Vagina (tissue), 2 donors: ENCODE measurements around the gene GLIPR2. TPM values are rescaled to one million over a fixed set of nuclear protein-coding genes. Genes with fewer than 3 reads are reported as not detected.

Experiments
- DNase-seq, 2 donors: peaks; one replicate each; pipeline ENCODE4 v3.0.0-alpha.2; 2017; ENCODE audit errors: extremely low spot score in 2 of 2
- H3K27ac ChIP-seq: fragments of 200-600 bp; sonication (generic); one replicate; pipeline ENCODE4 v1.5.1; 2019
- H3K27me3 ChIP-seq: fragments of 200-600 bp; sonication (generic); one replicate; pipeline ENCODE4 v1.5.1; 2019
- H3K36me3 ChIP-seq, 2 donors: fragments of 200-600 bp; sonication (generic); one replicate each; pipeline ENCODE4 v1.5.1; 2017 to 2019
- H3K4me1 ChIP-seq: fragments of 200-600 bp; sonication (generic); one replicate; pipeline ENCODE4 v1.5.1; 2019
- H3K4me3 ChIP-seq, 2 donors: fragments of 200-600 bp; sonication (generic); 1 replicate in 1 of 2; 2 replicates in 1 of 2; pipeline ENCODE4 v1.5.1; 2016 to 2019
- H3K9me3 ChIP-seq: fragments of 200-600 bp; sonication (generic); one replicate; pipeline ENCODE4 v1.5.1; 2019
- POLR2A ChIP-seq, 2 donors: fragments of 450-650 bp; IDR thresholded peaks; one replicate each; pipeline ENCODE4 v1.6.1; 2017; ENCODE audit warnings: antibody characterized with exemption in 2 of 2, mild to moderate bottlenecking in 2 of 2, moderate library complexity in 2 of 2
- POLR2AphosphoS5 ChIP-seq, 2 donors: sonication (generic); formaldehyde crosslinking; IDR thresholded peaks; one replicate each; pipeline ENCODE4 v1.9.0; 2017; ENCODE audit warnings: antibody characterized with exemption in 2 of 2, mild to moderate bottlenecking in 2 of 2, low read depth in 1 of 2; ENCODE audit not compliant: insufficient read depth in 1 of 2
- intact Hi-C: fragments of 100-400 bp; cut with DNase I; formaldehyde crosslinking; loops from one replicate; pipeline ENCODE4 v1.15.1; 2023
- total RNA-seq: library from RNA; depleted of rRNA; stranded (reverse); fragments of >200 nt; gene quantifications from one replicate; pipeline ENCODE4 v1.2.3, GENCODE V29; 2016
- TF ChIP-seq, protein P1 (sequence below), 3 experiments: fragments of 450-650 bp in 2 of 3; fragments of 200-600 bp in 1 of 3; sonication (generic) in 1 of 3; IDR thresholded peaks; one replicate each; pipeline ENCODE4 v1.5.1; 2017 to 2019; ENCODE audit warnings: antibody characterized with exemption in 3 of 3, mild to moderate bottlenecking in 2 of 3, moderate library complexity in 2 of 3

Gene GLIPR2
- total RNA-seq, 1 donor from 2014 or later = 34.9 TPM

- no peaks in the 10 kb centered on the region for H3K9me3 ChIP-seq
- peaks cover 17% of the 10 kb centered on the region for H3K4me1 ChIP-seq
- intact Hi-C loops = no loop called here
- no peak for TF ChIP-seq POLR2A (IDR thresholded peaks at IDR 0.05)
- TF ChIP-seq, protein P1, sequence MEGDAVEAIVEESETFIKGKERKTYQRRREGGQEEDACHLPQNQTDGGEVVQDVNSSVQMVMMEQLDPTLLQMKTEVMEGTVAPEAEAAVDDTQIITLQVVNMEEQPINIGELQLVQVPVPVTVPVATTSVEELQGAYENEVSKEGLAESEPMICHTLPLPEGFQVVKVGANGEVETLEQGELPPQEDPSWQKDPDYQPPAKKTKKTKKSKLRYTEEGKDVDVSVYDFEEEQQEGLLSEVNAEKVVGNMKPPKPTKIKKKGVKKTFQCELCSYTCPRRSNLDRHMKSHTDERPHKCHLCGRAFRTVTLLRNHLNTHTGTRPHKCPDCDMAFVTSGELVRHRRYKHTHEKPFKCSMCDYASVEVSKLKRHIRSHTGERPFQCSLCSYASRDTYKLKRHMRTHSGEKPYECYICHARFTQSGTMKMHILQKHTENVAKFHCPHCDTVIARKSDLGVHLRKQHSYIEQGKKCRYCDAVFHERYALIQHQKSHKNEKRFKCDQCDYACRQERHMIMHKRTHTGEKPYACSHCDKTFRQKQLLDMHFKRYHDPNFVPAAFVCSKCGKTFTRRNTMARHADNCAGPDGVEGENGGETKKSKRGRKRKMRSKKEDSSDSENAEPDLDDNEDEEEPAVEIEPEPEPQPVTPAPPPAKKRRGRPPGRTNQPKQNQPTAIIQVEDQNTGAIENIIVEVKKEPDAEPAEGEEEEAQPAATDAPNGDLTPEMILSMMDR (IDR thresholded peaks at IDR 0.05) = no peak
- no peak for TF ChIP-seq POLR2AphosphoS5 (IDR thresholded peaks at IDR 0.05; ENCODE audit: insufficient read depth in 1 of 2, low read depth in 1 of 2)
- H3K36me3 ChIP-seq = no peaks in the 10 kb centered on the region
- no peak for DNase-seq
- no peaks in the 10 kb centered on the region for H3K27me3 ChIP-seq
- H3K4me3 ChIP-seq = no peak within 1 kb of the TSS
- no peak within 1 kb of the TSS for H3K27ac ChIP-seq
Observed at GRCh38 chr9:36169166-36169565, 32.6 kb downstream of the GLIPR2 start, which contains the start of gene CCIN. Gene CCIN, plus strand, starts transcription at chr9:36169388. Its CDS starts 115 bp downstream, at chr9:36169503.

DNA sequence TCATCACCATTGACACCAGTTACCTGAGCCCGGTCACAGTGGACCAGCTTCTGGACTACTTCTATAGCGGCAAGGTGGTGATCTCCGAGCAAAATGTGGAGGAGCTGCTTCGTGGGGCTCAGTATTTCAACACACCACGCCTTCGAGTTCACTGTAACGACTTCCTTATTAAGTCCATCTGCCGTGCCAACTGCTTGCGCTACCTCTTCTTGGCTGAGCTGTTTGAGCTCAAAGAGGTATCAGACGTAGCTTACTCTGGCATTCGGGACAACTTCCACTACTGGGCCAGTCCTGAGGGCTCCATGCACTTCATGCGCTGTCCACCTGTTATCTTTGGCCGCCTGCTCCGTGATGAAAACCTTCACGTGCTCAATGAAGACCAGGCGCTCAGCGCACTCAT lies 33.2 kb downstream of the GLIPR2 start:
- peaks cover 14% of the 10 kb centered on the region for H3K4me1 ChIP-seq
- intact Hi-C loops = loop anchor here (5.0 kb wide), 1 partner anchor 42 kb away; no protein-coding TSS in a partner anchor
- H3K27ac ChIP-seq = no peak overlapping the region
- H3K9me3 ChIP-seq = no peaks in the 10 kb centered on the region
- H3K4me3 ChIP-seq = no peak overlapping the region
- no peaks in the 10 kb centered on the region for H3K36me3 ChIP-seq
- no peaks in the 10 kb centered on the region for H3K27me3 ChIP-seq
- TF ChIP-seq, protein P1 (IDR thresholded peaks at IDR 0.05) = no peak
- TF ChIP-seq POLR2AphosphoS5 (IDR thresholded peaks at IDR 0.05; ENCODE audit: insufficient read depth in 1 of 2, low read depth in 1 of 2) = no peak
- no peak for TF ChIP-seq POLR2A (IDR thresholded peaks at IDR 0.05)
- DNase-seq = no peak

DNA sequence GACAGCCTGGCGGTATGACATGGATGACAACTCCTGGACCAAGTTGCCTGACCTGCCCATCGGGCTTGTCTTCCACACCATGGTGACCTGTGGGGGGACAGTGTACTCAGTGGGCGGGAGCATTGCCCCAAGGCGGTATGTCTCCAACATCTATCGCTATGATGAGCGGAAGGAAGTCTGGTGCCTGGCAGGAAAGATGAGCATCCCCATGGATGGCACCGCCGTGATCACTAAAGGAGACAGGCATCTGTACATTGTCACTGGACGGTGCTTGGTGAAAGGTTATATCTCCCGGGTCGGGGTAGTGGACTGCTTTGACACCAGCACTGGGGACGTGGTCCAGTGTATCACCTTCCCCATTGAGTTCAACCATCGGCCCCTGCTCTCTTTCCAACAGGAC lies 34.0 kb downstream of the GLIPR2 start:
- H3K27me3 ChIP-seq = no peaks in the 10 kb centered on the region
- DNase-seq = no peak
- H3K27ac ChIP-seq = no peak overlapping the region
- no peaks in the 10 kb centered on the region for H3K9me3 ChIP-seq
- no peaks in the 10 kb centered on the region for H3K36me3 ChIP-seq
- H3K4me3 ChIP-seq = no peak overlapping the region
- intact Hi-C loops = loop anchor here (5.0 kb wide), 1 partner anchor 43 kb away; no protein-coding TSS in a partner anchor
- TF ChIP-seq, protein P1 (IDR thresholded peaks at IDR 0.05) = no peak
- TF ChIP-seq POLR2AphosphoS5 (IDR thresholded peaks at IDR 0.05; ENCODE audit: insufficient read depth in 1 of 2, low read depth in 1 of 2) (no peak), POLR2A (IDR thresholded peaks at IDR 0.05) (no peak)
- H3K4me1 ChIP-seq = peaks cover 13% of the 10 kb centered on the region

DNA sequence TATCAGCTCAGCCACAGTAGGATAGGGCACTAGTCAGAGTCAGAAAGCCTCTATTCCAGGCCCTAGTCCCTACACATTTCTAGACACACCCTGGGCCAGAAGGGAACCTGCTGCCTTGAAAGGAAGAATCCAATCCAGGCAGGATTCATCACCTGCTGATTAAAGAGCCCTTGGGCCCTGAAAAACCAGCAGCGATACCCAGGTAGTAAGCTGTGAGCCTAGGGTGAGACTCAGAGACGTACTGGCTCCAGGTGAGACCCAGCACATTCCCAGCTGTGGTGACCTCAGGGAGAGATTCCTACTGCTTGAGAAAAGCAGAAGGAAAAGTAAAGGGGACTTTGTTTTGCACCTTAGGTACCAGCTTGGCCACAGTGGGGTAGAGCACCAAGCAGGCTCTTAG lies 37.3 kb downstream of the GLIPR2 start:
- intact Hi-C loops = loop anchor here (5.0 kb wide), 1 partner anchor 47 kb away; no protein-coding TSS in a partner anchor
- H3K27ac ChIP-seq = no peak overlapping the region
- no peaks in the 10 kb centered on the region for H3K4me1 ChIP-seq
- no peak for TF ChIP-seq POLR2AphosphoS5 (IDR thresholded peaks at IDR 0.05; ENCODE audit: insufficient read depth in 1 of 2, low read depth in 1 of 2)
- no peak for TF ChIP-seq POLR2A (IDR thresholded peaks at IDR 0.05)
- TF ChIP-seq, protein P1 (IDR thresholded peaks at IDR 0.05) = no peak
- H3K9me3 ChIP-seq = no peaks in the 10 kb centered on the region
- no peak overlapping the region for H3K4me3 ChIP-seq
- no peaks in the 10 kb centered on the region for H3K36me3 ChIP-seq
- DNase-seq = no peak
- H3K27me3 ChIP-seq = no peaks in the 10 kb centered on the region

DNA sequence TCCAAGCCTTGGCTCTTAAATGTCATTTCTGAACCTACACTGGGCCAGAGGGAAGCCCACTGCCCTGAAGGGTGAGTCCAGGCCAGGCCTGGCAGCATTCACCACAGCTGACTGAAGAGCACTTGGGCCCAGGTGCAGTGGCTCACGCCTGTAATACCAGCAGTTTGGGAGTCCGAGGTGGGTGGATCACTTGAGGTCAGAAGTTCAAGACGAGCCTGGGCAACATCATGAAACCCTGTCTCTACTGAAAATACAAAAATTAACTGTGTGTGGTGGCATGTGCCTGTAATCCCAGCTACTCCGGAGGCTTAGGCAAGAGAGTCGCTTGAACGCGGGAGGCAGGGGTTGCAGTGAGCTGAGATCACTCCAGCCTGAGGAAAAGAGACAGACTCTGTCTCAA lies 37.7 kb downstream of the GLIPR2 start:
- H3K27me3 ChIP-seq = no peaks in the 10 kb centered on the region
- H3K4me3 ChIP-seq = no peak overlapping the region
- TF ChIP-seq POLR2AphosphoS5 (IDR thresholded peaks at IDR 0.05; ENCODE audit: insufficient read depth in 1 of 2, low read depth in 1 of 2) (no peak), POLR2A (IDR thresholded peaks at IDR 0.05) (no peak)
- TF ChIP-seq, protein P1 (IDR thresholded peaks at IDR 0.05) = no peak
- intact Hi-C loops = loop anchor here (5.0 kb wide), 1 partner anchor 47 kb away; no protein-coding TSS in a partner anchor
- H3K4me1 ChIP-seq = no peaks in the 10 kb centered on the region
- DNase-seq = no peak
- H3K9me3 ChIP-seq = no peaks in the 10 kb centered on the region
- no peak overlapping the region for H3K27ac ChIP-seq
- no peaks in the 10 kb centered on the region for H3K36me3 ChIP-seq
